ENCODE data around the gene COBLL1. TPM values are rescaled to one million over a fixed set of nuclear protein-coding genes. Genes with fewer than 3 reads are reported as not detected.

COBLL1 gene
- total RNA-seq, 2 experiments from 2014 or later: 0.53 TPM; not detected in 1

DNA sequence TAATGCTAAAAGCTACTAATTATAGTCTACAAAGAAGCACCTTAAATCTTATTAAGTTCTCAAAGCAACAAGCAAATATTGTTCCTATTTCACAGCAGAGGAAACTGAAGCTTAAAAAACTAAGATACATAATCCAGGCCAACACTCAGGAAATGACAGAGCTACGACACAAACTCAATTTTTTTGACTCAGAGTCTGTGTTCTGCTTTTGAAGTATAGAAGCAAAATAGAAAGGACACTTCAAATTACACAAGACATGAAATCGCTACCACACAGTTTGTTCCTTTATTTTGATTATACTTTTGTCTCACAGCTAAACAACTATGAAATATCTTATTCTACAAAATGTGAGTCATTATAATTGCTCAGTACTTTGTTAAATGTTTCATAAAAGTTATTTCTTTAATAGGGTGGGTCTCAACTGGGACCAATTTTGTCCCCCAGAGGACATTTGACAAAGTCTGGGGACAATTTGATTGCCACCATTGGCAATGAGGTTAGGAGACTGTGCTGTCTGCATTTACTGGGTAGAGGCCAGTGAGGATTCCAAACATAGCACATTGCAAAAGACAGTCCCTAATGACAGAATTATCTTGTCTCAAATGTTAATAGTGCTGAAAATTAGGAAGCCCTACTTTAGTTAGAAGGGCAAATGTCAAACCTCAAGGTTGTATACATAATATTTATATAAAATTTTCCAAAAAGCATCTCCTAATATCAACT, 118.8 kb downstream of the COBLL1 start:
- Histone ChIP-seq H3K4me1 (ENCODE audit: insufficient read depth, low read length) (no peaks in the 10 kb centered on the region), H3K36me3 (ENCODE audit: insufficient read depth, low read length) (no peaks in the 10 kb centered on the region), H3K27me3 (ENCODE audit: control insufficient read depth in 1 of 2, insufficient read depth in 2 of 2, low read length in 2 of 2) (no peaks in the 10 kb centered on the region), H3K9me3 (ENCODE audit: control insufficient read depth in 1 of 2, insufficient read depth in 1 of 2, low read length in 2 of 2) (peaks cover 0 to 3% of the 10 kb centered on the region in 2 experiments), H3K4me3 (ENCODE audit: low read length) (no peak overlapping the region), H3K27ac (ENCODE audit: low read depth in 1 of 2, low read length in 2 of 2) (no peak overlapping the region)
- CTCF ChIA-PET: no interaction called here
- no peaks in the 10 kb centered on the region for H3K9me3 Mint-ChIP-seq
- TF ChIP-seq, protein P1, sequence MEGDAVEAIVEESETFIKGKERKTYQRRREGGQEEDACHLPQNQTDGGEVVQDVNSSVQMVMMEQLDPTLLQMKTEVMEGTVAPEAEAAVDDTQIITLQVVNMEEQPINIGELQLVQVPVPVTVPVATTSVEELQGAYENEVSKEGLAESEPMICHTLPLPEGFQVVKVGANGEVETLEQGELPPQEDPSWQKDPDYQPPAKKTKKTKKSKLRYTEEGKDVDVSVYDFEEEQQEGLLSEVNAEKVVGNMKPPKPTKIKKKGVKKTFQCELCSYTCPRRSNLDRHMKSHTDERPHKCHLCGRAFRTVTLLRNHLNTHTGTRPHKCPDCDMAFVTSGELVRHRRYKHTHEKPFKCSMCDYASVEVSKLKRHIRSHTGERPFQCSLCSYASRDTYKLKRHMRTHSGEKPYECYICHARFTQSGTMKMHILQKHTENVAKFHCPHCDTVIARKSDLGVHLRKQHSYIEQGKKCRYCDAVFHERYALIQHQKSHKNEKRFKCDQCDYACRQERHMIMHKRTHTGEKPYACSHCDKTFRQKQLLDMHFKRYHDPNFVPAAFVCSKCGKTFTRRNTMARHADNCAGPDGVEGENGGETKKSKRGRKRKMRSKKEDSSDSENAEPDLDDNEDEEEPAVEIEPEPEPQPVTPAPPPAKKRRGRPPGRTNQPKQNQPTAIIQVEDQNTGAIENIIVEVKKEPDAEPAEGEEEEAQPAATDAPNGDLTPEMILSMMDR (IDR thresholded peaks at IDR 0.05): no peak
- no peak for ATAC-seq (ENCODE audit: poor library complexity)
- H3K27ac Mint-ChIP-seq: no peak overlapping the region
- H3K4me3 Mint-ChIP-seq: no peak overlapping the region
- POLR2A ChIA-PET: no interaction called here
- H3K27me3 Mint-ChIP-seq: no peaks in the 10 kb centered on the region
- H3K4me1 Mint-ChIP-seq (ENCODE audit: low read depth): no peaks in the 10 kb centered on the region
- H3K36me3 Mint-ChIP-seq (ENCODE audit: low read depth): no peaks in the 10 kb centered on the region
- DNase-seq: peak in 3 of 14 experiments; percentile 5 to 31 (median 22)
- intact Hi-C loops (cut with DNase I, micrococcal nuclease): no loop called here

DNA sequence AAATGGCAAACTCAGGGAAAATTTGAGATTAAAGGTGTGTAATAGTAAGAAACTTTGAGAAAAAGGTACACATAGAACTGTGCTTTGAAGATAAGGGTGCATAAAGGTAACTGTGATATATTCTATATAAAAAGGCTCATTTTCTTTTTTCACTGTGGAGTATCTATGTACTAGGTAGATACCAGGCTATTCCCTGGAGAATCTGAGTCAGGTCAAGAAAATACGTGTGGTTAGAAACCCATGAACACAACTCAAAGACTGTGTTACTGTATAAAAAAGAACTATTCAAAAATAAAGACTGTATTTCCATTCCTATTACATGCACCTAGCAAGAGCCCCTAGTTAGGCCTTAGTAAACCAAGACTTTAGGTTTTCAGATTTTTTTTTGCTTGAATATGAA, 120.2 kb downstream of the COBLL1 start:
- H3K27ac Mint-ChIP-seq: no peak overlapping the region
- H3K4me1 Mint-ChIP-seq (ENCODE audit: low read depth): no peaks in the 10 kb centered on the region
- H3K9me3 ChIP-seq (ENCODE audit: control insufficient read depth in 1 of 2, insufficient read depth in 1 of 2, low read length in 2 of 2): peaks cover 0 to 3% of the 10 kb centered on the region in 2 experiments
- H3K36me3 Mint-ChIP-seq (ENCODE audit: low read depth): no peaks in the 10 kb centered on the region
- ChIA-PET POLR2A (no interaction called here), CTCF (no interaction called here)
- no peak for DNase-seq
- TF ChIP-seq, protein P1 (IDR thresholded peaks at IDR 0.05): no peak
- H3K4me1 ChIP-seq (ENCODE audit: insufficient read depth, low read length): no peaks in the 10 kb centered on the region
- no peak overlapping the region for H3K4me3 Mint-ChIP-seq
- intact Hi-C loops (cut with DNase I, micrococcal nuclease): no loop called here
- H3K27me3 Mint-ChIP-seq: no peaks in the 10 kb centered on the region
- no peaks in the 10 kb centered on the region for H3K36me3 ChIP-seq (ENCODE audit: insufficient read depth, low read length)
- H3K4me3 ChIP-seq (ENCODE audit: low read length): no peak overlapping the region
- H3K27ac ChIP-seq (ENCODE audit: low read depth in 1 of 2, low read length in 2 of 2): no peak overlapping the region
- no peaks in the 10 kb centered on the region for H3K9me3 Mint-ChIP-seq
- H3K27me3 ChIP-seq (ENCODE audit: control insufficient read depth in 1 of 2, insufficient read depth in 2 of 2, low read length in 2 of 2): no peaks in the 10 kb centered on the region
- ATAC-seq (ENCODE audit: poor library complexity): no peak

DNA sequence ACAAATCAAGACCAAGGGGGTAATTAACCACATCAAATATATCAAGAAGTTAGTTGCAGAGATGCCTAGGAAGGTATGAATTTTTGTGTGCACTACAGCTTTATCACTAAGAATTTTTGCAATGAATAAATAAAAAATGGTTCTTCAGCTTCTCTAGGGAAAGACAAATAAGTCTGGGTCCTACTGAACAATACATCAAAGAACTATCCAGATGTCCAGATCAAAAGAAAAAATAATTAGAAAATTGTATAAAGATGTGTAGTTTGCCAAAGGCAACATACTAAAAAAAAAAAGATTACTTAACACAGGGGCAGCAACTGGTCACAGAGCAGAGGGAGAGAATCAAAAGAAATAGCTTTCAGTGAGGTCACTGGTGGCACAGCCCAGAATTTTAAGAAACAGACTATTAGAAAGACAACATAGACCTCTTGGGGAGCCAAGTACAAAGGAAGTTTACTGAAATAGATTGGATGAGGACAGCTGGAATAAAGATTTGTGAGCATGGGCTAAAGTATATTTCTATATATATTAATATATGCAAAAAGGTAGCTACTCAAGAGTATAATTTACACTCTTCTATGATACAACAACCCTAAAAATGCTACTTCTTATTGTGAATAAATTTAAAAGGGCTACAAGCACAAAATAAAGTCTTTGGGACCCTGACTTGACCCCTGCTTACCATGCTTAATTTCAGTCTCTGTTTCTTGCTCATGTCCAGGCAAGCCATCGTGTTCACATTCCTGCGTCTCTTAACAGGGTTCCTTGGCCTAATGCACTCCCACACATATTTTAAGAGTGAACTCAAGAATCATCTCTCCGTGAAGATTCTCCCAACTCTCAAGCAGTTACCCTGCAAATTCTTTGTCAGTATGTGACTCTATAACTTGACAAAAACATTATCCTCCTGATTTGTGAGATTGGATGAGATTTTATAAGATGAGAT, 121.4 kb downstream of the COBLL1 start:
- intact Hi-C loops (cut with DNase I, micrococcal nuclease): no loop called here

More for the DNA sequence above, 121.4 kb downstream of the COBLL1 start:
- TF ChIP-seq, protein P1 (IDR thresholded peaks at IDR 0.05): no peak
- Histone ChIP-seq H3K9me3 (ENCODE audit: control insufficient read depth in 1 of 2, insufficient read depth in 1 of 2, low read length in 2 of 2) (peaks cover 0 to 3% of the 10 kb centered on the region in 2 experiments), H3K27me3 (ENCODE audit: control insufficient read depth in 1 of 2, insufficient read depth in 2 of 2, low read length in 2 of 2) (no peaks in the 10 kb centered on the region), H3K4me3 (ENCODE audit: low read length) (no peak overlapping the region), H3K27ac (ENCODE audit: low read depth in 1 of 2, low read length in 2 of 2) (no peak overlapping the region), H3K36me3 (ENCODE audit: insufficient read depth, low read length) (no peaks in the 10 kb centered on the region), H3K4me1 (ENCODE audit: insufficient read depth, low read length) (no peaks in the 10 kb centered on the region)
- Mint-ChIP-seq H3K4me3 (no peak overlapping the region), H3K27me3 (no peaks in the 10 kb centered on the region), H3K27ac (no peak overlapping the region), H3K36me3 (ENCODE audit: low read depth) (no peaks in the 10 kb centered on the region), H3K4me1 (ENCODE audit: low read depth) (no peaks in the 10 kb centered on the region), H3K9me3 (no peaks in the 10 kb centered on the region)
- ChIA-PET POLR2A (no interaction called here), CTCF (no interaction called here)
- DNase-seq (no peak), ATAC-seq (ENCODE audit: poor library complexity) (no peak)

Data from CD4-positive, alpha-beta T cell (primary cell).